Panc1 (cell line): ENCODE measurements around the gene GRID2. TPM values are rescaled to one million over a fixed set of nuclear protein-coding genes. Genes with fewer than 3 reads are reported as not detected.

ENCODE experiments used
- ATAC-seq: fragments of 200-7000 bp; cut with Tn5 transposase; 2 replicates; pipeline ENCODE4 v1.9.1; 2020; ENCODE audit warnings: mild to moderate bottlenecking, moderate library complexity
- BruUV-seq: library from RNA; stranded (reverse); fragments of 400-500 nt; replicated peaks from 2 replicates; lab custom pipeline; 2021; lab: Mats Ljungman, UMichigan
- CTCF ChIA-PET: fragments of 300-600 bp; sonication (Branson Sonifier 250); formaldehyde crosslinking; loops from one replicate; lab custom pipeline; 2022; ENCODE audit warnings: antibody characterized with exemption; lab: Charles Lee
- POLR2A ChIA-PET: fragments of 300-600 bp; sonication (Branson Sonifier 250); formaldehyde crosslinking; loops from one replicate; lab custom pipeline; 2022; ENCODE audit warnings: antibody characterized with exemption; lab: Charles Lee
- DNase-seq: peaks from one replicate; pipeline ENCODE4 v3.0.0-alpha.2; 2010; ENCODE audit warnings: low read depth, low spot score
- H3K27ac ChIP-seq: 2 replicates; pipeline ENCODE4 v1.5.1; 2011; ENCODE audit warnings: mild to moderate bottlenecking, low read length, inconsistent platforms
- H3K27me3 ChIP-seq: fragments of 200-500 bp; sonication (Bioruptor generic); 2 replicates; pipeline ENCODE4 v1.6.0; 2014; ENCODE audit warnings: low read length, inconsistent platforms; ENCODE audit not compliant: control insufficient read depth, insufficient read depth
- H3K36me3 ChIP-seq: fragments of 200-500 bp; sonication (Bioruptor generic); 2 replicates; pipeline ENCODE4 v1.5.1; 2014; ENCODE audit warnings: inconsistent platforms, mild to moderate bottlenecking, low read length, moderate library complexity; ENCODE audit not compliant: control insufficient read depth, insufficient read depth
- H3K4me1 ChIP-seq: 2 replicates; pipeline ENCODE4 v1.5.1; 2011; ENCODE audit warnings: inconsistent platforms, mild to moderate bottlenecking, low read length, moderate library complexity; ENCODE audit not compliant: control insufficient read depth, insufficient read depth
- H3K4me3 ChIP-seq, 2 experiments: 2 replicates each; pipeline ENCODE4 v1.5.1; 2011 to 2012; ENCODE audit warnings: low read depth in 2 of 2, low read length in 2 of 2, mild to moderate bottlenecking in 2 of 2, inconsistent platforms in 1 of 2, moderate library complexity in 1 of 2
- H3K9me3 ChIP-seq: fragments of 200-500 bp; sonication (Bioruptor generic); 2 replicates; pipeline ENCODE4 v1.5.1; 2014; ENCODE audit warnings: low read depth, mild to moderate bottlenecking, inconsistent platforms, low read length, moderate library complexity; ENCODE audit not compliant: control insufficient read depth, insufficient read depth
- CTCF ChIP-seq: fragments of 450-650 bp; IDR thresholded peaks from 2 replicates; pipeline ENCODE4 v1.5.1; 2017; ENCODE audit warnings: mild to moderate bottlenecking
- POLR2AphosphoS5 ChIP-seq: IDR thresholded peaks from 2 replicates; pipeline ENCODE4 v1.6.1; 2012; ENCODE audit warnings: mild to moderate bottlenecking, low read depth, low read length, moderate library complexity
- REST ChIP-seq, 2 experiments: IDR thresholded peaks; 2 replicates each; pipeline ENCODE4 v1.6.1; 2011 to 2012; ENCODE audit warnings: low read depth in 2 of 2, control low read depth in 1 of 2, low read length in 1 of 2, mild to moderate bottlenecking in 1 of 2, moderate library complexity in 1 of 2; ENCODE audit not compliant: insufficient read depth in 1 of 2
- SIN3A ChIP-seq: IDR thresholded peaks from 2 replicates; pipeline ENCODE4 v1.6.1; 2012; ENCODE audit warnings: low read depth, mild to moderate bottlenecking, low read length, moderate library complexity, borderline replicate concordance; ENCODE audit not compliant: insufficient read depth
- TCF7L2 ChIP-seq: IDR thresholded peaks from 2 replicates; pipeline ENCODE4 v1.6.1; 2011; ENCODE audit warnings: mild to moderate bottlenecking, low read depth, low read length, inconsistent platforms
- in situ Hi-C: cut with HindIII; loops from 2 replicates; pipeline ENCODE4 v1.10.0; 2016; ENCODE audit warnings: low sequenced_read_pairs, low pct_unique_long_range_greater_than_20kb
- intact Hi-C: fragments of 100-400 bp; cut with micrococcal nuclease; formaldehyde crosslinking; loops from one replicate; pipeline ENCODE4 v1.10.0; 2022; ENCODE audit not compliant: unreplicated experiment
- total RNA-seq: library from RNA; stranded (reverse); gene quantifications from one replicate; pipeline ENCODE4 v1.2.1, GENCODE V29; 2021; ENCODE audit not compliant: unreplicated experiment

Gene GRID2
- total RNA-seq, 1 experiment from 2014 or later, result 0.08 TPM

DNA sequence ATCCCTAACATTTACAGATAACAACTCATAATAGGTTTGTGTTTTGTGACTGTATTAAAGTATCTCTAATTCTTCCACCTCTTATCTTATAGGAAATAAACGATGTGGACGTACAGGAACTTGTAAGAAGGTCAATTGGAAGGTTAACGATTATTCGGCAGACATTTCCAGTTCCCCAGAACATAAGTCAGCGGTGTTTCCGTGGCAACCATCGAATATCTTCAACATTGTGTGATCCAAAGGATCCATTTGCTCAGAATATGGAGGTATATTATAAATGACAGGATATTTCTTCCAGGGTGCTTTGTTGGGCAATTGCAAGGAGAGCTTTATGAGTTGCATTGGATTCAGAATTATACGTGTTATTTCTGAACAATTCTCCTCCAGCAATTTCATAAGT is 912.9 kb downstream of the GRID2 start:
- TF ChIP-seq CTCF (no peak), POLR2AphosphoS5 (no peak), TCF7L2 (no peak), REST (IDR thresholded peaks at IDR 0.05; ENCODE audit: insufficient read depth in 1 of 2, low read depth in 2 of 2, low read length in 1 of 2) (no peak), SIN3A (no peak)
- no peaks in the 10 kb centered on the region for H3K27me3 ChIP-seq
- no peaks in the 10 kb centered on the region for H3K36me3 ChIP-seq
- in situ Hi-C loops, result no loop called here
- H3K27ac ChIP-seq, result no peak overlapping the region
- intact Hi-C loops, result no loop called here
- DNase-seq, result no peak
- ATAC-seq, result no peak
- H3K9me3 ChIP-seq, result no peaks in the 10 kb centered on the region
- ChIA-PET CTCF (no interaction called here), POLR2A (no interaction called here)
- H3K4me1 ChIP-seq, result no peaks in the 10 kb centered on the region
- no TSS peak for BruUV-seq
- no peak overlapping the region for H3K4me3 ChIP-seq

GRCh38 chr4:93217431-93217830 is 913.7 kb downstream of the GRID2 start:
- no TSS peak for BruUV-seq
- DNase-seq (no peak), ATAC-seq (no peak)
- CTCF ChIA-PET, result no interaction called here
- in situ Hi-C loops (no loop called here), intact Hi-C loops (no loop called here)
- Histone ChIP-seq H3K4me3 (no peak overlapping the region), H3K9me3 (no peaks in the 10 kb centered on the region), H3K36me3 (no peaks in the 10 kb centered on the region), H3K27me3 (no peaks in the 10 kb centered on the region), H3K27ac (no peak overlapping the region), H3K4me1 (no peaks in the 10 kb centered on the region)
- no peak for TF ChIP-seq CTCF
- no peak for TF ChIP-seq REST (IDR thresholded peaks at IDR 0.05; ENCODE audit: insufficient read depth in 1 of 2, low read depth in 2 of 2, low read length in 1 of 2)
- TF ChIP-seq TCF7L2, result no peak
- TF ChIP-seq POLR2AphosphoS5, result no peak
- TF ChIP-seq SIN3A, result no peak
- POLR2A ChIA-PET, result no interaction called here
